Femur (tissue), 1 donor: ENCODE results near the gene DHRS7B.
"Not testable (repeated sequence)": the region's sequence is repeated elsewhere in the genome, so short reads cannot be mapped to it uniquely, and the experiment has no call there.

ENCODE experiments used
- DNase-seq: peaks from one replicate; pipeline ENCODE4 v3.0.0-alpha.2; 2017

DHRS7B gene

GRCh38 chr17:21212826-21213637 lies 86.3 kb downstream of the DHRS7B start:
- DNase-seq: no peak

DNA sequence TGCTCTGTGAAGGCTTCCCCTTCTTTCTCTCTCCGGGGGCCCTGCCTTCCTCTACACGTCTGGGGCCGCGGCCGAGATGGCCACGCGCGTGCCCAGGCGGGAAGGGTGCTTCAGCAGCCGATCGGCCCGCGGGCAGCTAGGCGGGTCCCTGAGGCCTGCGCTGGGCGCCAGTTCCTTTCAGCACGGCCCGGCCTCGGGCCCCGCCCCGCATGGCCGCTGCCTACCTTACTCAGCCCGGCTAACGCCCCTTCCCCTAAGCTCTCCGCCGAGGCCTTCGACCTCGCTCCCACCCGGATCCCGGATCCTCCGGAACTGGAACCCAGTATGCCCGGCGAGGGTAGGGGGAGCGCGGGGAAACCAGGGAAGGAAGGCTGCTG lies 86.9 kb downstream of the DHRS7B start:
- no peak for DNase-seq

GRCh38 chr17:21214015-21214776 lies 87.4 kb downstream of the DHRS7B start, which contains the start of gene TMEM11:
Gene TMEM11, minus strand, starts transcription at chr17:21214161. Its CDS starts 9 bp downstream, at chr17:21214152.
- peak; percentile 97 for DNase-seq

- no peak for DNase-seq
Observed at GRCh38 chr17:21214777-21215541, 88.2 kb downstream of the DHRS7B start.

- DNase-seq: no peak
Observed at GRCh38 chr17:21215935-21216334, 89.2 kb downstream of the DHRS7B start.

GRCh38 chr17:21217346-21217745 lies 90.6 kb downstream of the DHRS7B start:
- no peak for DNase-seq

- no peak for DNase-seq
Observed at GRCh38 chr17:21218101-21218500, 91.3 kb downstream of the DHRS7B start.

DNA sequence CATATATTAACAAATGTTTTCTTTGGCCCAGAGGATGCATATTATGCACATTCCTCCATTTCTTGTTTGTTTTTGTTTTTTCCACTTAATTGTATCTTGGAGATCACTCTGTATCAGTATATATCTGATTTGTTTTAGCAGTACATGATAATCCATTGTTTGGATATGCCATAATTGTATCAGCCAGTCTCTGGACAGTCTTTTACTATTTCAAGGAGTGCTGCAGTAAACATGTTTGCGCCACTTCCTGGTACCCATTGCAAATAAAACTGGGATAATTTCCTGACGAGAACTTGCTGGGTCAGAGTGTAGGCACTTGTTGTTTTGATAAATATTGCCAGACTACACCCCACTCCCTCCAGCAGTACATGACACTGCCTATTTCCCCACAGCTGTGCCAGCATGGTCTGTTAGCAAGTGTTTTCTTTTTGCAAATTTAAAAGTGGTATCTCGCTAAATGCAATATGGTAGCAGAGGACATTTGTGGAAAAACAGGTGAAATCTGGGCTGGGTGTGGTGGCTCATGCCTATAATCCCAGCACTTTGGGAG lies 92.1 kb downstream of the DHRS7B start:
- DNase-seq: no peak

DNA sequence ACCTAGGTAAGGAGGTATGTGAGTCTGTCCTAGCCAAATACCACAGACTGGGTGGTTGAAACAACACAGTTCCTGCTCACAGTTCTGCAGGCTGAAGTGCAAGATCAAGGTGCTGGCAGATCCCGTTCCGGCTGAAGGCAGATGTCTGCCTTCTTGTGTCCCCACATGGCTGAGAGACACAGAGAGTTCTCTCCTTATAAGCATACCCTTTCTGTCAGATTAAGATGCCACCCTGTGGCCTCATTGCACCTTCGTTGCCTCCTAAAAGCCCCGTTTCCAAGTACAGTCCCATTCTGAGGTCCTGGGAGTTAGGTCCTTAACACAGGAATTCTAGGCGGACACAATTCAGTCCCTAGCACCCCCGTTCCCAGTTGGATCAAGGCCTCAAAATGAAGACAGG lies 96.3 kb downstream of the DHRS7B start:
- no peak for DNase-seq

DNA sequence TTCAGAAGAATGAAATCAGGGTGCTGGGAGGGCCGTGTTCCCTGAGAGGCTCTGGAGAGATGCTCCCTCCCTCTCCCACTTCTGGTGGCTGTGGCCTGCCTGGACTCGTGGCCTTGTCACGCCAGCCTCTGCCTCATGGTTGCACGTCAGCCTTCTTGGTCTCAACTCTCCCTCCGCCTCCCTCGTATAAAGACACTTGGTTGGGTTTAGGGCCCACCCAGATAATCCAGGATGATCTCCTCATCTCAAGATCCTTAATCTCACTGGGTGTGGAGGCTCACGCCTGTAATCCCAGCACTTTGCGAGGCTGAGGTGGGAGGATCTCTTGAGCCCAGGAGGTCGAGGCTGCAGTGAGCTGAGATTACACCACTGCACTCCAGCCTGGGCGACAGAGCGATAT lies 100.5 kb downstream of the DHRS7B start:
- not testable (repeated sequence) for DNase-seq

DNA sequence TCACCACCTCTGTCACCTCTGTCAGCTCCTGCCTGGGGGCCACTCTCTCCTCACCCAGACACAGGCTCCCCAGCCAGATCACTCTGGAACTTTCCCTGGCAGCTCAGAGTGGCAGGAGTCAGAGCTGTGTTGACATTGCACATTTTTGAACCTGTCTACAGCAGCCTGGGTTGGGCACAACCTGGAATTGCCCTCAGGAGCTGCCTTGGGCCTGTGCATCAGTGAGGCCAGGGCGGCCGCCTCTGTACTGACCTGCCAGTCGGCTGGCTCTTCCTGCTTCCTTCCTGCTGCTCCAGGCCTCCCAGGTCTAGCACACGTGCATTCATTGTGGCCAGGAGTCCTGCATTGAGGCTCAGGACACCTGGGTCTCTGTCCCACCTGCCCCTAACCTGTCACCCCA lies 101.3 kb downstream of the DHRS7B start:
- DNase-seq: no peak

DNA sequence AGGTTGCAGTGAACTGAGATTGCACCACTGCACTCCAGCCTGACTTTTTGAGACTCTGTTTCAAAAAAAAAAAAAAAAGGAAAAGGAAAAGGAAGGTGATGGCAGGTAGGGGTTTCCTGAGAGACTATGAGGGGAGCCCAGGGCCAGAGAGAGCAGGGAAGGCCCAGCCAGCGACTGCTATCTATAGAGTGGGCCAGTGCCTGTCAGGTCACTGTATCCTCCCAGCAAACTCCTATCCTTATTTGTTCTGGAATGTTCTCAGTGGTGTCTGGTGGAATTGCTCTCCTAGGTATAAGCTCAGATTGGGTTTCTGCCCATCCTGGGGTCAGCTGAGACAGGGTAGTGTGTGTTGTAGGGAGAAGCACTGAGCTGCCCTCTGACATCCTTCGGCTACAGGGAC lies 102.1 kb downstream of the DHRS7B start:
- no peak for DNase-seq

GRCh38 chr17:21231533-21231932 lies 104.8 kb downstream of the DHRS7B start:
- DNase-seq: no peak

DNA sequence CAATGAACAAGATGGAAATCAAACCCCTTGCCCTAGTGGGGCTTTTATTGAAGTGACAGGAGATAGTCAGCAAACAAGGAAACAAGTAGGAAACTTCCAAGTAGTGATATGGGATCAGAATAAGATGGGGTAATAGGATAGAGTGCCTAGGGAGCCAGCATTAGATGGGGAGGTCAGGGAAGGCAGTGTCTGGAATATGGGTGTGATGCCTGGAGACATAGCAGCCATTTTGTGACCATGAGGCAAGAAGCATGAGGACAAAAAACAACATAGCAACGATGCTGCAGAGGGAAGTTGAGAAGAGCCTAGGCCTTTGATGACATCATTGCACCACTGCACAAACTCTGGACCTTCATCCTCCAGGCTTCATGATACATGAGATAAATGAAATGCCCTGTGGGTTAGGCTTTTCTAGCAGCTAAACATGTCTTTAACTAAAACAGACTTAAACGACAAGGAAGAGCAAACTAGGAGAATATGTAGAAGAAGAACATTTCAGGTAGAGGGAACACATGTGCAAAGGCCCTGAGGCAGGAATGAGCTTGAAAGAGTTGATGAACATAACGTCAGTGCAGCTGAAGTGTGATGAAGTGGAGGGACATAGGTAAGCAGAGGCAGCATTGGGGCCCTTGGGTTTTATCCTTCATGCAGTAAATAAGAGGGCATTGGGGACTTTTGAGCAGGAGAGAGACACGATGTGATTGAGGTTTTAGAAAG lies 105.4 kb downstream of the DHRS7B start:
- no peak for DNase-seq

GRCh38 chr17:21233581-21234347 lies 107.0 kb downstream of the DHRS7B start:
- no peak for DNase-seq

- no peak for DNase-seq
Observed at GRCh38 chr17:21235921-21236320, 109.2 kb downstream of the DHRS7B start.

DNA sequence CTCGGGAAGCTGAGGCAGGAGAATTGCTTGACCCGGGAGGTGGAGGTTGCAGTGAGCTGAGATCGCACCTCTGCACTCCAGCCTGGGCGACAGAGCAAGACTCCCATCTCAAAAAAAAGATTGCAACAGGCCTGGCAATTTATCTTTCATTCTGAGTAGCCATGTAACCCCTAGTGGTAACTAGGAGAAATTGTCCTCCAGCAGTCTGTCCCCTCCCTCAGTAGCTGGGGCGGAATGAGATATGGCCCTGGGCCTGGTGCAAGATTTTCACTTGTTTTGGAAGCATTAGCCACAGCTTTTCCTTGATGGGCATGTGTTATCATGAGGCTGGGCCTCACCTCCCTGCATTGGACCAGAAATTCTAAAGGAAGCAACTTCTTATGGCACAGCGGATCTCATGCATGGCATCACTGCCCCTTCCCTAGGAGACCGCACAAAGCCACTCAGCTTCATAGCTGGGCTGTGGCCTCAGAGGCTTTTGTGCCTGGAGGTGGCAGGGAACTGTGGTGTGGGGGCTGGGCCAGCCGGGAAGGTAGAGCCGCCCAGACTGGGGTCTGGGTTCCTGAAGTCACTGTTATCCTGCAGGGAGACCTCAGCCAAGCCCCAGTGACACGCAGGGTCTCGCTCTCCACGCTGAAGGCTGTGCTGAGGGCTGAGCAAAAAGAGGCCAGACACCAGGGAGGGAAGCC lies 113.1 kb downstream of the DHRS7B start:
- DNase-seq: no peak

- no peak for DNase-seq
Observed at GRCh38 chr17:21240369-21241055, 113.7 kb downstream of the DHRS7B start.
